GM03348 (cell line): ENCODE data around the gene EFNA3.

Experiments
- DNase-seq: peaks from one replicate; pipeline ENCODE4 v3.0.0; 2012; ENCODE audit warnings: low spot score

The EFNA3 gene

GRCh38 chr1:155133799-155134281 is 55.2 kb downstream of the EFNA3 start:
- no peak for DNase-seq

- no peak for DNase-seq
These were observed 55.7 kb downstream of the EFNA3 start for GRCh38 chr1:155134322-155134721.

- peak; percentile 91 for DNase-seq
These were observed 56.3 kb downstream of the EFNA3 start for GRCh38 chr1:155134880-155135414.

- peak; percentile 98 for DNase-seq
These were observed 56.9 kb downstream of the EFNA3 start, which contains the start of gene SLC50A1 for GRCh38 chr1:155135415-155136028. Gene SLC50A1 (plus strand): TSS chr1:155135852. CDS start chr1:155135912, 60 bp downstream.

- DNase-seq = no peak
These were observed 58.1 kb downstream of the EFNA3 start for GRCh38 chr1:155136748-155137147.
